ENCODE results near the gene SLAMF7.
"Not testable (repeated sequence)": the region's sequence is repeated elsewhere in the genome, so short reads cannot be mapped to it uniquely, and the experiment has no call there.

Gene SLAMF7

GRCh38 chr1:160767395-160768294, 28.6 kb downstream of the SLAMF7 start:
- Mint-ChIP-seq H3K36me3 (peaks cover 2% of the 10 kb centered on the region), H3K4me1 (ENCODE audit: low read depth) (peaks cover 46% of the 10 kb centered on the region), H3K27me3 (no peaks in the 10 kb centered on the region), H3K9me3 (ENCODE audit: low read depth) (no peaks in the 10 kb centered on the region), H3K27ac (peak overlapping the region; percentile 99), H3K4me3 (peak overlapping the region; percentile 85)

- Mint-ChIP-seq H3K27me3 (no peaks in the 10 kb centered on the region), H3K4me1 (ENCODE audit: low read depth) (peaks cover 50% of the 10 kb centered on the region), H3K27ac (peak overlapping the region; percentile 99), H3K4me3 (peak overlapping the region; percentile 85), H3K9me3 (ENCODE audit: low read depth) (no peaks in the 10 kb centered on the region), H3K36me3 (peaks cover 2% of the 10 kb centered on the region)
These were observed 29.2 kb downstream of the SLAMF7 start for GRCh38 chr1:160768295-160768657.

- H3K4me3 Mint-ChIP-seq = no peak overlapping the region
- no peaks in the 10 kb centered on the region for H3K27me3 Mint-ChIP-seq
- peaks cover 3% of the 10 kb centered on the region for H3K36me3 Mint-ChIP-seq
- H3K9me3 Mint-ChIP-seq (ENCODE audit: low read depth) = no peaks in the 10 kb centered on the region
- peaks cover 42% of the 10 kb centered on the region for H3K4me1 Mint-ChIP-seq (ENCODE audit: low read depth)
- H3K27ac Mint-ChIP-seq = peak overlapping the region; percentile 35
These were observed 33.3 kb downstream of the SLAMF7 start for GRCh38 chr1:160772331-160772730.

GRCh38 chr1:160773093-160773492, 34.0 kb downstream of the SLAMF7 start:
- H3K27ac Mint-ChIP-seq = no peak overlapping the region
- H3K27me3 Mint-ChIP-seq = no peaks in the 10 kb centered on the region
- H3K4me1 Mint-ChIP-seq (ENCODE audit: low read depth) = peaks cover 38% of the 10 kb centered on the region
- peaks cover 3% of the 10 kb centered on the region for H3K36me3 Mint-ChIP-seq
- no peak overlapping the region for H3K4me3 Mint-ChIP-seq
- H3K9me3 Mint-ChIP-seq (ENCODE audit: low read depth) = no peaks in the 10 kb centered on the region

GRCh38 chr1:160774886-160775719, 36.1 kb downstream of the SLAMF7 start:
- Mint-ChIP-seq H3K4me3 (peak overlapping the region; percentile 44), H3K27ac (peak overlapping the region; percentile 75), H3K4me1 (ENCODE audit: low read depth) (peaks cover 34% of the 10 kb centered on the region), H3K9me3 (ENCODE audit: low read depth) (no peaks in the 10 kb centered on the region), H3K36me3 (peaks cover 3% of the 10 kb centered on the region), H3K27me3 (no peaks in the 10 kb centered on the region)

GRCh38 chr1:160776178-160776577, 37.1 kb downstream of the SLAMF7 start:
- Mint-ChIP-seq H3K36me3 (peaks cover 3% of the 10 kb centered on the region), H3K4me3 (no peak overlapping the region), H3K4me1 (ENCODE audit: low read depth) (peaks cover 30% of the 10 kb centered on the region), H3K27ac (no peak overlapping the region), H3K27me3 (no peaks in the 10 kb centered on the region), H3K9me3 (ENCODE audit: low read depth) (no peaks in the 10 kb centered on the region)

GRCh38 chr1:160777486-160778089, 38.5 kb downstream of the SLAMF7 start:
- H3K4me3 Mint-ChIP-seq = no peak overlapping the region
- peak overlapping the region; percentile 30 for H3K27ac Mint-ChIP-seq
- H3K27me3 Mint-ChIP-seq = no peaks in the 10 kb centered on the region
- H3K4me1 Mint-ChIP-seq (ENCODE audit: low read depth) = peaks cover 29% of the 10 kb centered on the region
- no peaks in the 10 kb centered on the region for H3K9me3 Mint-ChIP-seq (ENCODE audit: low read depth)
- peaks cover 3% of the 10 kb centered on the region for H3K36me3 Mint-ChIP-seq

GRCh38 chr1:160778976-160779375, 39.9 kb downstream of the SLAMF7 start:
- peaks cover 3% of the 10 kb centered on the region for H3K36me3 Mint-ChIP-seq
- H3K27me3 Mint-ChIP-seq = no peaks in the 10 kb centered on the region
- no peak overlapping the region for H3K27ac Mint-ChIP-seq
- no peaks in the 10 kb centered on the region for H3K9me3 Mint-ChIP-seq (ENCODE audit: low read depth)
- peaks cover 21% of the 10 kb centered on the region for H3K4me1 Mint-ChIP-seq (ENCODE audit: low read depth)
- H3K4me3 Mint-ChIP-seq = no peak overlapping the region

GRCh38 chr1:160779626-160780397, 40.8 kb downstream of the SLAMF7 start:
- H3K4me1 Mint-ChIP-seq (ENCODE audit: low read depth) = peaks cover 18% of the 10 kb centered on the region
- H3K4me3 Mint-ChIP-seq = no peak overlapping the region
- H3K36me3 Mint-ChIP-seq = peaks cover 1% of the 10 kb centered on the region
- no peaks in the 10 kb centered on the region for H3K9me3 Mint-ChIP-seq (ENCODE audit: low read depth)
- H3K27ac Mint-ChIP-seq = no peak overlapping the region
- H3K27me3 Mint-ChIP-seq = no peaks in the 10 kb centered on the region

GRCh38 chr1:160780398-160780755, 41.3 kb downstream of the SLAMF7 start:
- H3K27ac Mint-ChIP-seq = no peak overlapping the region
- H3K27me3 Mint-ChIP-seq = no peaks in the 10 kb centered on the region
- H3K4me1 Mint-ChIP-seq (ENCODE audit: low read depth) = peaks cover 12% of the 10 kb centered on the region
- no peaks in the 10 kb centered on the region for H3K36me3 Mint-ChIP-seq
- H3K4me3 Mint-ChIP-seq = no peak overlapping the region
- H3K9me3 Mint-ChIP-seq (ENCODE audit: low read depth) = no peaks in the 10 kb centered on the region

GRCh38 chr1:160781186-160781766, 42.2 kb downstream of the SLAMF7 start:
- H3K27me3 Mint-ChIP-seq = no peaks in the 10 kb centered on the region
- no peak overlapping the region for H3K4me3 Mint-ChIP-seq
- no peak overlapping the region for H3K27ac Mint-ChIP-seq
- no peaks in the 10 kb centered on the region for H3K9me3 Mint-ChIP-seq (ENCODE audit: low read depth)
- H3K36me3 Mint-ChIP-seq = no peaks in the 10 kb centered on the region
- H3K4me1 Mint-ChIP-seq (ENCODE audit: low read depth) = peaks cover 8% of the 10 kb centered on the region

- H3K4me3 Mint-ChIP-seq = no peak overlapping the region
- H3K27ac Mint-ChIP-seq = no peak overlapping the region
- no peaks in the 10 kb centered on the region for H3K9me3 Mint-ChIP-seq (ENCODE audit: low read depth)
- peaks cover 8% of the 10 kb centered on the region for H3K4me1 Mint-ChIP-seq (ENCODE audit: low read depth)
- H3K36me3 Mint-ChIP-seq = no peaks in the 10 kb centered on the region
- no peaks in the 10 kb centered on the region for H3K27me3 Mint-ChIP-seq
These were observed 43.1 kb downstream of the SLAMF7 start for GRCh38 chr1:160781914-160782689.

GRCh38 chr1:160782988-160783765, 44.1 kb downstream of the SLAMF7 start:
- not testable (repeated sequence) for H3K4me1 Mint-ChIP-seq (ENCODE audit: low read depth); H3K27ac Mint-ChIP-seq; H3K9me3 Mint-ChIP-seq (ENCODE audit: low read depth); H3K4me3 Mint-ChIP-seq; H3K36me3 Mint-ChIP-seq; H3K27me3 Mint-ChIP-seq
